ENCODE results near the gene GREB1L. TPM values are rescaled to one million over a fixed set of nuclear protein-coding genes. Genes with fewer than 3 reads are reported as not detected.

Gene GREB1L
- total and polyA plus RNA-seq, 2 donors (not counting 3 experiments of a cell fraction or from before 2014, with no cell fraction given) = 0.22 to 0.41 TPM

DNA sequence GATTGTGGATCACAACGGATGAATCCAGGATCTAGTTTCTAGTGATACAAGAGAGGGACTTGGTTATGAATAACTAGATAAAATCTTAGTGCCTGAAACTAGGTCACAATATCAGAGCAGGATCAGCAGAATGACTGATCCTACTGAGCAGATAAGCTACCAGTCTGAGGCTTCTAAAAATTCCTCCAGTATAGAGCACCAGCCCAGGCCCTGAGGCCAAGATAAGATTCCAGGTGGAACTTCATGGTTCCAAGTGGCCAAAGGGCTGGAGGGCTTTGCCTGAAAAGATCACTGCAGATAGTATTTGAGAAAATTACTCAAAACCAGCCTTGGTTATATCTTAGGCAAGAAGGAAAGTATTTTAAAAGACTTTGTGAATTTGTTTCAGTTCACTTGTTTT, 162.4 kb downstream of the GREB1L start:
- H3K4me2 ChIP-seq (ENCODE audit: insufficient read depth, low read length) = no peak overlapping the region
- no peaks in the 10 kb centered on the region for H4K20me1 ChIP-seq (replicated peaks; ENCODE audit: control insufficient read depth, extremely low read depth, insufficient read depth, low read length)
- H3K79me2 ChIP-seq (ENCODE audit: control insufficient read depth, insufficient read depth, low read length) = no peaks in the 10 kb centered on the region
- no peak overlapping the region for H3K9ac ChIP-seq (replicated peaks; ENCODE audit: extremely low read depth, insufficient read depth, low read length)
- POLR2A ChIA-PET = no interaction called here
- H3K9me1 ChIP-seq (replicated peaks; ENCODE audit: control insufficient read depth, extremely low read depth, insufficient read depth, low read length) = no peaks in the 10 kb centered on the region
- peaks cover 3 to 4% of the 10 kb centered on the region in 2 experiments for H3K27me3 ChIP-seq (ENCODE audit: control insufficient read depth in 2 of 2, insufficient read depth in 2 of 2, low read length in 2 of 2)
- dilution Hi-C loops (cut with MboI; ENCODE audit: extremely low pct_ligation_motif_present, low sequenced_read_pairs) = no loop called here
- intact Hi-C loops (cut with micrococcal nuclease) = no loop called here
- no peaks in the 10 kb centered on the region for H3K9me3 ChIP-seq (replicated peaks; ENCODE audit: control insufficient read depth, insufficient read depth, low read length)
- CTCF ChIA-PET = no interaction called here
- no peaks in the 10 kb centered on the region for H3K36me3 ChIP-seq (ENCODE audit: control insufficient read depth in 2 of 2, extremely low read depth in 1 of 2, insufficient read depth in 2 of 2, low read length in 2 of 2)
- DNase-seq (ENCODE audit: low read depth, low spot score) = no peak
- no peaks in the 10 kb centered on the region for H3K4me1 ChIP-seq (ENCODE audit: control insufficient read depth, extremely low read depth, insufficient read depth, low read length)
- no peak for FAIRE-seq
- TF ChIP-seq MAX (IDR thresholded peaks at IDR 0.05; ENCODE audit: insufficient read depth, insufficient read length) = no peak
- TF ChIP-seq GATA2 (IDR thresholded peaks at IDR 0.05; ENCODE audit: insufficient read depth, insufficient read length, low read depth, low read length) = no peak
- TF ChIP-seq POLR2A (IDR thresholded peaks at IDR 0.05; ENCODE audit: low read depth, low read length) = no peak
- H2AFZ ChIP-seq (ENCODE audit: low read depth, low read length) = no peak overlapping the region
- H3K27ac ChIP-seq (ENCODE audit: insufficient read depth, low read depth, low read length) = no peak overlapping the region
- BruUV-seq (replicated peaks) = no TSS peak
- no peak overlapping the region for H3K4me3 ChIP-seq (replicated peaks in 1 of 3; ENCODE audit: insufficient read depth in 1 of 3, low read depth in 1 of 3, low read length in 3 of 3)

DNA sequence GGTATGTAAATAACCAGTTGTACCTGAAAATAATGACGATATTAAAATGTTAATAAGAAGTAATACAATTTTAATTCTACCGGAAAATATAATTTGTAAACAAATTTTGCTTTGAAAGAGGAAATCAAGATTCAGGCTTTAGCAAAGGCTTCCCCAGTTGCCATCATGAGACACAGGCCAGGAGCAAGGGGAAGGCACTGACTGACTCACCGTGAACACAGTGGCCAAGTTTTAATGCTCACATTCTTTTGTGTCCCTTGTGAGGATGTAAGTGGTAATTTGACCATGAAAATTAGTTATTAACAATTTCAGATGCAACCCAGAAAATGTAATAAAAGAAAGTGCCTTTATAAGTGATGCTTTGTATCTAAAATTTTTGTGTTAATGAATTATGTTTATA, 164.1 kb downstream of the GREB1L start:
- no peaks in the 10 kb centered on the region for H3K4me1 ChIP-seq (ENCODE audit: control insufficient read depth, extremely low read depth, insufficient read depth, low read length)
- no peaks in the 10 kb centered on the region for H3K9me1 ChIP-seq (replicated peaks; ENCODE audit: control insufficient read depth, extremely low read depth, insufficient read depth, low read length)
- no peaks in the 10 kb centered on the region for H4K20me1 ChIP-seq (replicated peaks; ENCODE audit: control insufficient read depth, extremely low read depth, insufficient read depth, low read length)
- no peaks in the 10 kb centered on the region for H3K9me3 ChIP-seq (replicated peaks; ENCODE audit: control insufficient read depth, insufficient read depth, low read length)
- FAIRE-seq = peak; percentile 18
- dilution Hi-C loops (cut with MboI; ENCODE audit: extremely low pct_ligation_motif_present, low sequenced_read_pairs) = no loop called here
- peaks cover 1 to 2% of the 10 kb centered on the region in 2 experiments for H3K27me3 ChIP-seq (ENCODE audit: control insufficient read depth in 2 of 2, insufficient read depth in 2 of 2, low read length in 2 of 2)
- H3K79me2 ChIP-seq (ENCODE audit: control insufficient read depth, insufficient read depth, low read length) = no peaks in the 10 kb centered on the region
- H3K27ac ChIP-seq (ENCODE audit: insufficient read depth, low read depth, low read length) = no peak overlapping the region
- TF ChIP-seq JUN (IDR thresholded peaks at IDR 0.05; ENCODE audit: borderline replicate concordance, insufficient read depth, insufficient read length, low read depth) = no peak
- no peak for TF ChIP-seq POLR2A (IDR thresholded peaks at IDR 0.05; ENCODE audit: low read depth, low read length)
- no peak for TF ChIP-seq POLR2AphosphoS5 (IDR thresholded peaks at IDR 0.05; ENCODE audit: insufficient read depth, low read depth, low read length)
- no peak for TF ChIP-seq GATA2 (IDR thresholded peaks at IDR 0.05; ENCODE audit: insufficient read depth, insufficient read length, low read depth, low read length)
- TF ChIP-seq, protein P1, sequence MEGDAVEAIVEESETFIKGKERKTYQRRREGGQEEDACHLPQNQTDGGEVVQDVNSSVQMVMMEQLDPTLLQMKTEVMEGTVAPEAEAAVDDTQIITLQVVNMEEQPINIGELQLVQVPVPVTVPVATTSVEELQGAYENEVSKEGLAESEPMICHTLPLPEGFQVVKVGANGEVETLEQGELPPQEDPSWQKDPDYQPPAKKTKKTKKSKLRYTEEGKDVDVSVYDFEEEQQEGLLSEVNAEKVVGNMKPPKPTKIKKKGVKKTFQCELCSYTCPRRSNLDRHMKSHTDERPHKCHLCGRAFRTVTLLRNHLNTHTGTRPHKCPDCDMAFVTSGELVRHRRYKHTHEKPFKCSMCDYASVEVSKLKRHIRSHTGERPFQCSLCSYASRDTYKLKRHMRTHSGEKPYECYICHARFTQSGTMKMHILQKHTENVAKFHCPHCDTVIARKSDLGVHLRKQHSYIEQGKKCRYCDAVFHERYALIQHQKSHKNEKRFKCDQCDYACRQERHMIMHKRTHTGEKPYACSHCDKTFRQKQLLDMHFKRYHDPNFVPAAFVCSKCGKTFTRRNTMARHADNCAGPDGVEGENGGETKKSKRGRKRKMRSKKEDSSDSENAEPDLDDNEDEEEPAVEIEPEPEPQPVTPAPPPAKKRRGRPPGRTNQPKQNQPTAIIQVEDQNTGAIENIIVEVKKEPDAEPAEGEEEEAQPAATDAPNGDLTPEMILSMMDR (IDR thresholded peaks at IDR 0.05; ENCODE audit: extremely low read depth in 1 of 2, insufficient read depth in 1 of 2, low read depth in 1 of 2, low read length in 2 of 2) = no peak
- no peak for TF ChIP-seq MYC (IDR thresholded peaks at IDR 0.05; ENCODE audit: low read depth, low read length)
- TF ChIP-seq FOS (IDR thresholded peaks at IDR 0.05; ENCODE audit: borderline replicate concordance, insufficient read depth, low read length) = no peak
- no peak for TF ChIP-seq EZH2 (IDR thresholded peaks at IDR 0.05; ENCODE audit: borderline replicate concordance, low read depth, low read length, severe bottlenecking)
- no peak for TF ChIP-seq MAX (IDR thresholded peaks at IDR 0.05; ENCODE audit: insufficient read depth, insufficient read length)
- intact Hi-C loops (cut with micrococcal nuclease) = no loop called here
- CTCF ChIA-PET = no interaction called here
- POLR2A ChIA-PET = no interaction called here
- no peak overlapping the region for H3K9ac ChIP-seq (replicated peaks; ENCODE audit: extremely low read depth, insufficient read depth, low read length)
- H3K4me2 ChIP-seq (ENCODE audit: insufficient read depth, low read length) = no peak overlapping the region
- H3K4me3 ChIP-seq (replicated peaks in 1 of 3; ENCODE audit: insufficient read depth in 1 of 3, low read depth in 1 of 3, low read length in 3 of 3) = no peak overlapping the region
- BruUV-seq (replicated peaks) = no TSS peak
- no peaks in the 10 kb centered on the region for H3K36me3 ChIP-seq (ENCODE audit: control insufficient read depth in 2 of 2, extremely low read depth in 1 of 2, insufficient read depth in 2 of 2, low read length in 2 of 2)
- H2AFZ ChIP-seq (ENCODE audit: low read depth, low read length) = no peak overlapping the region
- no peak for DNase-seq (ENCODE audit: low read depth, low spot score)
